OCI-LY3 (cell line): ENCODE results near the gene SELPLG.

Source experiments
- H2AFZ ChIP-seq: fragments of 200-600, 300-600 bp; shearing (Covaris generic); 2 replicates; pipeline ENCODE4 v1.6.0; 2014; ENCODE audit warnings: antibody characterized with exemption, low read depth, low read length
- H3K27ac ChIP-seq: fragments of 200-600, 300-600 bp; sonication (generic); 2 replicates; pipeline ENCODE4 v1.5.1; 2014; ENCODE audit warnings: mild to moderate bottlenecking, low read length, moderate library complexity, mixed read lengths
- H3K27me3 ChIP-seq: fragments of 200-600, 300-600 bp; sonication (generic); 2 replicates; pipeline ENCODE4 v1.6.1; 2014; ENCODE audit warnings: low read depth, low read length, mixed read lengths
- H3K36me3 ChIP-seq: fragments of 200-600, 300-600 bp; sonication (generic); replicated peaks from 2 replicates; pipeline ENCODE3; 2014; ENCODE audit warnings: low read depth, low read length, mixed read lengths
- H3K4me1 ChIP-seq: fragments of 300-600, 200-600 bp; sonication (generic); 2 replicates; pipeline ENCODE4 v1.6.1; 2014; ENCODE audit warnings: low read length, mixed read lengths
- H3K4me2 ChIP-seq: fragments of 200-600, 300-600 bp; sonication (generic); 2 replicates; pipeline ENCODE4 v1.6.1; 2014; ENCODE audit warnings: low read length, mixed read lengths
- H3K4me3 ChIP-seq: fragments of 300-600, 200-600 bp; sonication (generic); 2 replicates; pipeline ENCODE4 v1.5.1; 2014; ENCODE audit warnings: antibody characterized with exemption, mild to moderate bottlenecking, low read length, moderate library complexity
- H3K79me2 ChIP-seq: fragments of 300-600, 200-600 bp; shearing (Covaris generic); 2 replicates; pipeline ENCODE4 v1.6.1; 2014; ENCODE audit warnings: mild to moderate bottlenecking, low read length, mixed read lengths
- H3K9ac ChIP-seq: fragments of 300-600, 200-600 bp; shearing (Covaris generic); 2 replicates; pipeline ENCODE4 v1.6.0; 2014; ENCODE audit warnings: mild to moderate bottlenecking, low read length, moderate library complexity
- H3K9me3 ChIP-seq: fragments of 200-600, 300-600 bp; shearing (Covaris generic); 2 replicates; pipeline ENCODE4 v1.6.1; 2014; ENCODE audit warnings: low read length, mixed read lengths; ENCODE audit not compliant: insufficient read depth
- H4K20me1 ChIP-seq: fragments of 200-600, 300-600 bp; sonication (generic); 2 replicates; pipeline ENCODE4 v1.6.1; 2016; ENCODE audit warnings: low read length, mixed read lengths; ENCODE audit not compliant: insufficient read depth
- CTCF ChIP-seq: fragments of 200-600, 300-600 bp; sonication (generic); IDR thresholded peaks from 2 replicates; pipeline ENCODE4 v1.5.1; 2014; ENCODE audit warnings: antibody characterized with exemption, low read length, low read depth
- EZH2phosphoT487 ChIP-seq: fragments of 200-600 bp; shearing (Covaris generic); IDR thresholded peaks from 2 replicates; pipeline ENCODE4 v1.6.1; 2018; ENCODE audit warnings: antibody characterized with exemption, mixed run types, low read depth

SELPLG gene

DNA sequence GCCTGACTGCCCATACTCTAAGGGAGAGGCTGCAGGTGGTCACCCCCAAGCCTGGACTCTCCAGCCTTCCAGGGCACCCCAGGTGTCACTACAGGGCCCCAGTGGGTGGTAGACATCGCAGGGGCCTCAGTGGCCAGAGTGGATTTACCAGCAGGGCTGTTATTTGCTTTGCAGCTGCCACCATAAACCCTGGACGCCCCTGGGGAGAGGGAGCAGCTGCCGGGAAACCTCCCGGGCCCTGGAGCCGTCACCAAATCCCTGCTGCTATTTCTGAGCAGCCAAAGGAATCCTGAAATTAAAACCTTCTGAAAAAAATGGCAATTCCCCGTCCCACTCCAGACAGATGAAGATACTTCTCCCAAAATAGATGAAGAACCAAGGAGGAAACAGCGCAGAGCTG, 49.7 kb downstream of the SELPLG start:
- no peak overlapping the region for H2AFZ ChIP-seq
- H3K4me1 ChIP-seq = peaks cover 10% of the 10 kb centered on the region
- no peak overlapping the region for H3K4me2 ChIP-seq
- H3K9me3 ChIP-seq = no peaks in the 10 kb centered on the region
- peaks cover 9% of the 10 kb centered on the region for H3K27me3 ChIP-seq
- no peak overlapping the region for H3K9ac ChIP-seq
- H4K20me1 ChIP-seq = no peaks in the 10 kb centered on the region
- no peaks in the 10 kb centered on the region for H3K36me3 ChIP-seq
- no peak overlapping the region for H3K27ac ChIP-seq
- H3K4me3 ChIP-seq = no peak overlapping the region
- H3K79me2 ChIP-seq = no peaks in the 10 kb centered on the region
- TF ChIP-seq EZH2phosphoT487 (no peak), CTCF (no peak)

- no peaks in the 10 kb centered on the region for H3K9me3 ChIP-seq
- no peak overlapping the region for H3K4me2 ChIP-seq
- TF ChIP-seq EZH2phosphoT487 (no peak), CTCF (no peak)
- no peak overlapping the region for H3K9ac ChIP-seq
- no peak overlapping the region for H3K4me3 ChIP-seq
- peaks cover 10% of the 10 kb centered on the region for H3K4me1 ChIP-seq
- H3K27me3 ChIP-seq = peaks cover 9% of the 10 kb centered on the region
- no peak overlapping the region for H3K27ac ChIP-seq
- H3K36me3 ChIP-seq = no peaks in the 10 kb centered on the region
- H3K79me2 ChIP-seq = no peaks in the 10 kb centered on the region
- no peaks in the 10 kb centered on the region for H4K20me1 ChIP-seq
- H2AFZ ChIP-seq = no peak overlapping the region
Measured at GRCh38 chr12:108582978-108583770, 50.5 kb downstream of the SELPLG start.

DNA sequence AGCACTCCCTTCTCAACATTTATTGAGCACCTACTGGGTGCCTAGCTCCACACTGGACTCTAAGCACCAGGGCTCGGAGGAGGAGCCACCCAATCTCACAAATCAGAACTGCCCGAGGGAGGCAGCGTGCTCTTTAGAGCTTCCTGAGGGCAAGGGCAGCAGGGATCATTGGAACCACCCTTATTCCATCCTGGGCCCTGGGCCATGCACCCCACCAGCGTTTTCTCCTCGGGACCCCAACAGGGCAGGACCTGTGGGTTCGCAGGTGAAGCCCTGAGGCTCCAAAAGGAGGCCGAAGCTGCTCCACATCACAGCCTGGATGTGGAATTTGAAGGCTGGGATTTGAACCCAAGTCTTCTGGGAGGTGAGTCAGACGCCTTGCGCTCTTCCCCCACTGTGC, 51.2 kb downstream of the SELPLG start:
- TF ChIP-seq EZH2phosphoT487 = no peak
- TF ChIP-seq CTCF = no peak
- no peaks in the 10 kb centered on the region for H4K20me1 ChIP-seq
- no peaks in the 10 kb centered on the region for H3K9me3 ChIP-seq
- no peaks in the 10 kb centered on the region for H3K36me3 ChIP-seq
- no peak overlapping the region for H3K4me3 ChIP-seq
- H3K9ac ChIP-seq = no peak overlapping the region
- H3K4me1 ChIP-seq = peaks cover 10% of the 10 kb centered on the region
- peaks cover 9% of the 10 kb centered on the region for H3K27me3 ChIP-seq
- H3K27ac ChIP-seq = no peak overlapping the region
- H3K4me2 ChIP-seq = no peak overlapping the region
- H2AFZ ChIP-seq = no peak overlapping the region
- no peaks in the 10 kb centered on the region for H3K79me2 ChIP-seq

DNA sequence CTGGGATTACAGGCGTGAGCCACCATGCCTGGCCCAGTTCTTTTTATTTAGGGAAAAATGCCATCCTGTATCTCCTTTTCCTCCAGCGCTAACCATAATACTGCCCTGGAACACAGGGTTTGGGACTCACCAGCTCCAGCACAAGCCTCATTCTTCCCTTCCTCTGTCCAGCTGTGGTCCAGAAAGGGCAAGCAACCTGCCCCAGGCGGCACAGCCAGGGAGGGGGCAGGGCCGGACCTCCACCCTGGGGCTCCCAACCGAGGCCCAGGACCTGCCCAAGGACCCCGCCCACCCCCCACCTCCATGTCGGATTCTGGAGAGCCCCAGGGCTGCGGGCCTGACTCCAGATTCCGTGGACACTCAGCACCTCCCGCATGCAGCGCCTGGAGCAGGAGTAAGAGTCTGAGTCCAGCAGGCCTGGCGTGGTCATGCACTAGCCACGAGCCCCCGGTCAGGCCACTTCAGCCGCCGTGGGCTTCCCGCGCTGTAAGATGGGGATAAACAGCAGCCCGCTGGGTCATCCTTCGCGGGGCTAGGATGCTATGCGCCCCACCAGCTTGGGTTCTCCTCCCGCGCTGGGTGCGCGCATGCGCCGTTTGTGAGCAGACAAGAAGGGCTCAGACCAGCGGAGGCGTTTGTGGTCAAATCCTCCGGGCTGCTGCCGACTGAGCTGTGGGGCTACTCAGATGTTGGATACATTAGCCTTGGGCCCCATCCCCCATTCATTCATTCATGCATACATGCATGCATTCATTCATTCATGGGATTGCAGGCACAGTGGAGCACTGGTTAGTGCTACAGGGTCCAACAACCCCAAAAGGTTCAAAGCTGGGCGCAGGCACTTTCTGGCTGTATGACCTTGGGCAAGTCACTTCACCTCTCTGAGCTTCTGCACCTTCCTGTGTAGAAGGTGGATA, 52.1 kb downstream of the SELPLG start:
- H3K27me3 ChIP-seq = peaks cover 9% of the 10 kb centered on the region
- TF ChIP-seq CTCF (no peak), EZH2phosphoT487 (no peak)
- H3K9me3 ChIP-seq = no peaks in the 10 kb centered on the region
- no peaks in the 10 kb centered on the region for H3K79me2 ChIP-seq
- no peak overlapping the region for H2AFZ ChIP-seq
- no peak overlapping the region for H3K4me3 ChIP-seq
- no peak overlapping the region for H3K9ac ChIP-seq
- H3K4me2 ChIP-seq = no peak overlapping the region
- H3K27ac ChIP-seq = no peak overlapping the region
- H3K4me1 ChIP-seq = peaks cover 10% of the 10 kb centered on the region
- H4K20me1 ChIP-seq = no peaks in the 10 kb centered on the region
- H3K36me3 ChIP-seq = no peaks in the 10 kb centered on the region
